ENCODE results near the gene SPOPL. TPM values are rescaled to one million over a fixed set of nuclear protein-coding genes. Genes with fewer than 3 reads are reported as not detected.

The SPOPL gene
- total and polyA plus RNA-seq, 2 experiments from 2014 or later, result 3.4 to 13.6 TPM

DNA sequence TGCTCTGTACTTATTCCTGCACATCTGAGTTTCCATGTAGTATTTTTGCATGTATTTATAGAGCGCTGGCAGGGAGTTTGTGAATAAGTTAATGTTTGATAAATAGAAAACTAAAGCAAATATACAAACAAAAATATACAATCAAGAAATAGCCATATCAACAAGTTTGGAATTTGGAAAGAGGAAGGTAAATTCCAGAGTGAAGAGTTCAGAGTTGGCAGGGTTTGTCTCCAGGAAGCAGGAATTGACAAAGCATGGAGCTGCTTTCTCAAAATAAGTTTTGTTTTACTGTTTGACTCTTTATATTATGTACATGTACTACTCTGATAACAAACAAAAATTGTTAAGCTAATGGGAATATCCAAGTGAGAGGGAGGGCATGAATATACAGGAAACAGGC, 80.3 kb downstream of the SPOPL start:
- no peaks in the 10 kb centered on the region for H3K36me3 ChIP-seq
- H3K4me3 ChIP-seq, result no peak overlapping the region
- no peaks in the 10 kb centered on the region for H3K4me1 ChIP-seq (ENCODE audit: low read depth)
- TF ChIP-seq, protein P1, sequence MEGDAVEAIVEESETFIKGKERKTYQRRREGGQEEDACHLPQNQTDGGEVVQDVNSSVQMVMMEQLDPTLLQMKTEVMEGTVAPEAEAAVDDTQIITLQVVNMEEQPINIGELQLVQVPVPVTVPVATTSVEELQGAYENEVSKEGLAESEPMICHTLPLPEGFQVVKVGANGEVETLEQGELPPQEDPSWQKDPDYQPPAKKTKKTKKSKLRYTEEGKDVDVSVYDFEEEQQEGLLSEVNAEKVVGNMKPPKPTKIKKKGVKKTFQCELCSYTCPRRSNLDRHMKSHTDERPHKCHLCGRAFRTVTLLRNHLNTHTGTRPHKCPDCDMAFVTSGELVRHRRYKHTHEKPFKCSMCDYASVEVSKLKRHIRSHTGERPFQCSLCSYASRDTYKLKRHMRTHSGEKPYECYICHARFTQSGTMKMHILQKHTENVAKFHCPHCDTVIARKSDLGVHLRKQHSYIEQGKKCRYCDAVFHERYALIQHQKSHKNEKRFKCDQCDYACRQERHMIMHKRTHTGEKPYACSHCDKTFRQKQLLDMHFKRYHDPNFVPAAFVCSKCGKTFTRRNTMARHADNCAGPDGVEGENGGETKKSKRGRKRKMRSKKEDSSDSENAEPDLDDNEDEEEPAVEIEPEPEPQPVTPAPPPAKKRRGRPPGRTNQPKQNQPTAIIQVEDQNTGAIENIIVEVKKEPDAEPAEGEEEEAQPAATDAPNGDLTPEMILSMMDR (IDR thresholded peaks at IDR 0.05; ENCODE audit: low read depth, low read length), result no peak
- DNase-seq (ENCODE audit: low read depth in 1 of 2, low spot score in 1 of 2), result no peak
- H3K9me3 ChIP-seq (ENCODE audit: low read depth), result no peaks in the 10 kb centered on the region
- no peak overlapping the region for H3K27ac ChIP-seq
- no peaks in the 10 kb centered on the region for H3K27me3 ChIP-seq

DNA sequence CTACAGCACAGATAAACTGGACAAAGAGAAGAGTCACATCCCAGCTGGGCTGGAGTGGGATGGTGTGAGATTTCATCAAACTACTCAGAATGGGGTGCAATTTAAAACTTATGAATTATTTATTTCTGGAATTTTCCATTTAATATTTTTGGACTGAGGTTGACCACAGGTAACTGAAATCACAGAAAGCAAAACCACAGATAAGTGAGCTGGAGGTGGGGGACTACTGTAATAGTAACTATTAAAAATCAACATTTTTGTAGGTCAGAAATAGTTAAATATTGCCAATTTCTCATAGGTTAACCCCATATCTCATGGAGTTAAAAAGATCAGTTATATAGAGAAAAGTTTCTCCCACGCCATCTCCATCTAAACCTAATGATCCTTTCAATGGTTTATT, 88.1 kb downstream of the SPOPL start:
- no peaks in the 10 kb centered on the region for H3K9me3 ChIP-seq (ENCODE audit: low read depth)
- no peaks in the 10 kb centered on the region for H3K4me1 ChIP-seq (ENCODE audit: low read depth)
- H3K27me3 ChIP-seq, result no peaks in the 10 kb centered on the region
- H3K27ac ChIP-seq, result no peak overlapping the region
- TF ChIP-seq, protein P1 (IDR thresholded peaks at IDR 0.05; ENCODE audit: low read depth, low read length), result no peak
- no peak for DNase-seq (ENCODE audit: low read depth in 1 of 2, low spot score in 1 of 2)
- H3K36me3 ChIP-seq, result no peaks in the 10 kb centered on the region
- no peak overlapping the region for H3K4me3 ChIP-seq

DNA sequence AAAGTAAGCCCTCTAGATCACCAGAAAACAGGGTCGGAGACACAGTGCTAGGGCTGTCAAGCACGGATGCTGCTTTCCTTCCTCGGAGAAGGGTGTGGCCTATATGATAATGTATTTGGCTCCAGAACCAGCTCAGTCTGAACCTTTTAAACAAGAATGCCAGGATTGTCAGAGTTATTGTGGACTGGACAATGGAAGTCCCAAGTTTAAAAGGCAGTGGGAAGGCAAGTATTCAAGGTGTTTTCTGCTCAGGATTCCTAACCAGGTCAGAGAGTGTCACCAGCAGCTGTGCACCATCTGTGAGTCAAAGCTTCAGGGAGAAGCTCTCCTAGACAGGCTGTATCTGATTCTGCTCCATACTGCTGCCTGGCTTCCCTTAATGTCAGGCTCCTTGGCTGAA, 94.8 kb downstream of the SPOPL start:
- Histone ChIP-seq H3K9me3 (ENCODE audit: low read depth) (no peaks in the 10 kb centered on the region), H3K27ac (no peak overlapping the region), H3K36me3 (peaks cover 6% of the 10 kb centered on the region), H3K4me3 (no peak overlapping the region), H3K4me1 (ENCODE audit: low read depth) (no peaks in the 10 kb centered on the region), H3K27me3 (no peaks in the 10 kb centered on the region)
- TF ChIP-seq, protein P1 (IDR thresholded peaks at IDR 0.05; ENCODE audit: low read depth, low read length), result no peak
- no peak for DNase-seq (ENCODE audit: low read depth in 1 of 2, low spot score in 1 of 2)

DNA sequence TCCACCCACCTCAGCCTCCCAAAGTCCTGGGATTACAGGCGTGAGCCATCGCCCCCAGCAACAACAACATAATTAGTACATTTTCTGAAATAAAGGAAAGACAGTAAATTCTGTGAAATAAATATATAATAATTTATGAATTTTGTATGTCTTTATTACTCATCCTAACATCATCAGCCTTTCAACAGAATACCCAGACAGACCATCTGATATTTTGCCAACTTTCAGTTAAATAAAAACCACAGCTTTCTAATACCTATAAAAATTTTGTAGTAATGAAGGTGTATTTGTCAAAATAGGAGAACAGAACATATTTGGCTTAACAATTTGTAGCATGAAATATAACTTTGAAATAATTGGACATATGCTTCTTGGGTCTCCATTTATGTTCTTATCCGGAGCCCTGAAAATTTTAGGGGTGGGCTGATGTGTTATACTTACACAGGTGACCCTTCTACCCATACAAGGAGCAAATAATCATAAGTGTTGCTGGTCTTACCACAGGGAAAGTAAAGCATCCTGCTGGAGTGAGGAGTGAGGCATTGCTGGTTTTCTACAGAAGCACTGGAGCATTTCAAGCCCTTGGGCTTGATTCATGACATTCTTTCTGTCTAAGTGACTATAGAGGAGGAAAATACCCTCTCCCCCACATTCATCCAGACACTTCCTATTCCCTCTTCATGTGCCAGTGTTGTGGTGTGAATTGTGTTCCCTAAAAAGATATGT, 99.3 kb downstream of the SPOPL start:
- no peak for DNase-seq (ENCODE audit: low read depth in 1 of 2, low spot score in 1 of 2)
- H3K27ac ChIP-seq, result no peak overlapping the region

DNA sequence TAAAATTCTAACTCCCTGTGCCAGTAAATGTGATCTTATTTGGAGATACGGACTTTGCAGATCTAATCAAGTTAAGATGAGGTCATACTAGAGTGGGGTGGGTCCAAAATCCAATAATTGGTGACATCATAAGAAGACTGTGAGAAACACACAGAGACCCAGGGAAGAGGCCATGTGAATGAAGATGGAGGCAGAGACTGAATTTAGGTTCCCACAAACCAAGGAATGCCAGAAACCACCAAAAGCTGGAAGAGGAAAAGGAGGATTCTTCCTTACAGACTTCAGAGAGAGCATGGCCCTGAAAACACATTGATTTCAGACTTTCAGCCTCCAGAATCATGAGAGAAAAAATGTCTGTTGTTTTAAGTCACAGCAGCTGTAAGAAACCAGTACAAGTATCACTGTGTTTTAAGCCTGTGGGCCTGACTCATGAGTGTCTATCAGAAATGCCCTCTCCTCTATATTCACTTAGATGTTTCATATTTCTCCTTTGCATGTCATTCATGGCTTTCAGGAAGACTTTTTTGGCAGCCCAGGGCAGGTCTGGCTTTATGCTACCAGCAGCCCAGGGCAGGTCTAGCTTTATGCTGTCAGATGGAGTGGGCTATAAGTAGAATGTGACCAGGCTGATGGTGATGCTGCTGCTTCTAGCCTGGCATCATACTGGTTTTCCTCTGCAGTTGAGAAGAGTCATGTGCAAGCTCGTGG, 100.0 kb downstream of the SPOPL start:
- H3K27me3 ChIP-seq, result no peaks in the 10 kb centered on the region
- H3K36me3 ChIP-seq, result no peaks in the 10 kb centered on the region
- no peaks in the 10 kb centered on the region for H3K4me1 ChIP-seq (ENCODE audit: low read depth)
- no peak overlapping the region for H3K4me3 ChIP-seq
- H3K9me3 ChIP-seq (ENCODE audit: low read depth), result no peaks in the 10 kb centered on the region
- H3K27ac ChIP-seq, result no peak overlapping the region
- TF ChIP-seq, protein P1 (IDR thresholded peaks at IDR 0.05; ENCODE audit: low read depth, low read length), result no peak
- no peak for DNase-seq (ENCODE audit: low read depth in 1 of 2, low spot score in 1 of 2)

More for the DNA sequence above, 99.3 kb downstream of the SPOPL start:
- Histone ChIP-seq H3K9me3 (ENCODE audit: low read depth) (no peaks in the 10 kb centered on the region), H3K4me3 (no peak overlapping the region), H3K4me1 (ENCODE audit: low read depth) (no peaks in the 10 kb centered on the region), H3K36me3 (no peaks in the 10 kb centered on the region), H3K27me3 (no peaks in the 10 kb centered on the region)
- TF ChIP-seq, protein P1 (IDR thresholded peaks at IDR 0.05; ENCODE audit: low read depth, low read length), result no peak
